Subcutaneous abdominal adipose tissue (tissue), 5 donors: ENCODE data around the gene PACRG.

Experiments used
- H3K27ac ChIP-seq: one replicate; pipeline ENCODE4 v1.7.0; 2013; ENCODE audit warnings: low read depth, mild to moderate bottlenecking, inconsistent platforms, low read length, moderate library complexity
- H3K27me3 ChIP-seq, 5 donors: one replicate each; pipeline ENCODE4 v1.7.0; 2013; ENCODE audit warnings: low read length in 5 of 5, inconsistent platforms in 1 of 5; ENCODE audit not compliant: control insufficient read depth in 5 of 5, insufficient read depth in 4 of 5
- H3K36me3 ChIP-seq, 5 donors: one replicate each; pipeline ENCODE4 v1.7.0; 2013; ENCODE audit warnings: low read length in 5 of 5; ENCODE audit not compliant: control insufficient read depth in 5 of 5, insufficient read depth in 5 of 5
- H3K4me1 ChIP-seq, 5 donors: one replicate each; pipeline ENCODE4 v1.7.0; 2013; ENCODE audit warnings: low read length in 5 of 5, mild to moderate bottlenecking in 3 of 5, moderate library complexity in 1 of 5; ENCODE audit not compliant: control insufficient read depth in 5 of 5, insufficient read depth in 5 of 5
- H3K4me3 ChIP-seq, 5 donors: one replicate each; pipeline ENCODE4 v1.7.0; 2013; ENCODE audit warnings: low read length in 5 of 5, low read depth in 1 of 5
- H3K9ac ChIP-seq, 5 donors: one replicate each; pipeline ENCODE4 v1.7.0; 2013; ENCODE audit warnings: low read length in 5 of 5, mild to moderate bottlenecking in 4 of 5, moderate library complexity in 3 of 5
- H3K9me3 ChIP-seq, 5 donors: one replicate each; pipeline ENCODE4 v1.7.0; 2013; ENCODE audit warnings: low read length in 5 of 5; ENCODE audit not compliant: control insufficient read depth in 5 of 5
- donor health status: healthy.
- donor health status: healthy.
- donor health status: healthy.
- donor health status: healthy.
- donor health status: healthy.

PACRG gene

GRCh38 chr6:163185744-163186143 lies 458.0 kb downstream of the PACRG start:
- Histone ChIP-seq H3K4me1 (peaks cover 4 to 21% (median 12%) of the 10 kb centered on the region in 5 donors), H3K27me3 (no peaks in the 10 kb centered on the region), H3K9me3 (no peaks in the 10 kb centered on the region), H3K4me3 (no peak overlapping the region), H3K36me3 (no peaks in the 10 kb centered on the region), H3K9ac (no peak overlapping the region), H3K27ac (no peak overlapping the region)

- no peak overlapping the region for H3K27ac ChIP-seq
- H3K27me3 ChIP-seq = no peaks in the 10 kb centered on the region
- peaks cover 0 to 13% (median 5%) of the 10 kb centered on the region in 5 donors for H3K4me1 ChIP-seq
- no peaks in the 10 kb centered on the region for H3K36me3 ChIP-seq
- no peak overlapping the region for H3K4me3 ChIP-seq
- no peak overlapping the region for H3K9ac ChIP-seq
- no peaks in the 10 kb centered on the region for H3K9me3 ChIP-seq
Observed at GRCh38 chr6:163186527-163186926, 458.8 kb downstream of the PACRG start.

- Histone ChIP-seq H3K9ac (no peak overlapping the region), H3K9me3 (no peaks in the 10 kb centered on the region), H3K4me3 (no peak overlapping the region), H3K27me3 (no peaks in the 10 kb centered on the region), H3K27ac (no peak overlapping the region), H3K36me3 (no peaks in the 10 kb centered on the region), H3K4me1 (peaks cover 0 to 12% (median 5%) of the 10 kb centered on the region in 5 donors)
Observed at GRCh38 chr6:163187201-163187600, 459.4 kb downstream of the PACRG start.

- H3K36me3 ChIP-seq = no peaks in the 10 kb centered on the region
- H3K27me3 ChIP-seq = no peaks in the 10 kb centered on the region
- no peak overlapping the region for H3K4me3 ChIP-seq
- no peak overlapping the region for H3K9ac ChIP-seq
- H3K27ac ChIP-seq = no peak overlapping the region
- no peaks in the 10 kb centered on the region for H3K9me3 ChIP-seq
- H3K4me1 ChIP-seq = peaks cover 0 to 12% (median 5%) of the 10 kb centered on the region in 5 donors
Observed at GRCh38 chr6:163187606-163188005, 459.8 kb downstream of the PACRG start.

GRCh38 chr6:163188746-163189145 lies 461.0 kb downstream of the PACRG start:
- Histone ChIP-seq H3K4me1 (peaks cover 0 to 5% (median 5%) of the 10 kb centered on the region in 5 donors), H3K4me3 (no peak overlapping the region), H3K27me3 (no peaks in the 10 kb centered on the region), H3K36me3 (no peaks in the 10 kb centered on the region), H3K27ac (no peak overlapping the region), H3K9ac (no peak overlapping the region), H3K9me3 (no peaks in the 10 kb centered on the region)

- Histone ChIP-seq H3K9ac (no peak overlapping the region), H3K27ac (no peak overlapping the region), H3K4me3 (no peak overlapping the region), H3K27me3 (no peaks in the 10 kb centered on the region), H3K4me1 (peaks cover 0 to 5% (median 4%) of the 10 kb centered on the region in 5 donors), H3K9me3 (no peaks in the 10 kb centered on the region), H3K36me3 (no peaks in the 10 kb centered on the region)
Observed at GRCh38 chr6:163189609-163190008, 461.8 kb downstream of the PACRG start.

- Histone ChIP-seq H3K27ac (no peak overlapping the region), H3K9me3 (no peaks in the 10 kb centered on the region), H3K4me1 (peaks cover 0 to 5% (median 4%) of the 10 kb centered on the region in 5 donors), H3K36me3 (no peaks in the 10 kb centered on the region), H3K27me3 (peaks cover 0 to under 1% (median 0%) of the 10 kb centered on the region in 5 donors), H3K4me3 (no peak overlapping the region), H3K9ac (no peak overlapping the region)
Observed at GRCh38 chr6:163190786-163191185, 463.0 kb downstream of the PACRG start.

GRCh38 chr6:163191704-163192537 lies 464.1 kb downstream of the PACRG start:
- Histone ChIP-seq H3K4me1 (peaks cover 0 to 5% (median 4%) of the 10 kb centered on the region in 5 donors), H3K27ac (no peak overlapping the region), H3K9me3 (no peaks in the 10 kb centered on the region), H3K36me3 (no peaks in the 10 kb centered on the region), H3K4me3 (no peak overlapping the region), H3K9ac (no peak overlapping the region), H3K27me3 (peaks cover 0 to 2% (median 0%) of the 10 kb centered on the region in 5 donors)

- Histone ChIP-seq H3K27ac (no peak overlapping the region), H3K4me3 (no peak overlapping the region), H3K36me3 (no peaks in the 10 kb centered on the region), H3K9me3 (no peaks in the 10 kb centered on the region), H3K27me3 (peaks cover 0 to 2% (median 0%) of the 10 kb centered on the region in 5 donors), H3K9ac (no peak overlapping the region), H3K4me1 (peaks cover 0 to 5% (median 4%) of the 10 kb centered on the region in 5 donors)
Observed at GRCh38 chr6:163192591-163192990, 464.8 kb downstream of the PACRG start.

- H3K27ac ChIP-seq = no peak overlapping the region
- H3K9me3 ChIP-seq = no peaks in the 10 kb centered on the region
- H3K4me3 ChIP-seq = no peak overlapping the region
- peaks cover 0 to 5% (median 4%) of the 10 kb centered on the region in 5 donors for H3K4me1 ChIP-seq
- no peak overlapping the region for H3K9ac ChIP-seq
- peaks cover 0 to 2% (median 0%) of the 10 kb centered on the region in 5 donors for H3K27me3 ChIP-seq
- H3K36me3 ChIP-seq = no peaks in the 10 kb centered on the region
Observed at GRCh38 chr6:163193326-163193725, 465.6 kb downstream of the PACRG start.
